NCI-H1436 treated with DMSO at 0.1 percent for 48 hours (cell line): Measurements from ENCODE around the gene FAM13C.

Experiments used
- DNase-seq: peaks from one replicate; lab custom pipeline; 2025; lab: John Stamatoyannopoulos, UW

FAM13C gene

DNA sequence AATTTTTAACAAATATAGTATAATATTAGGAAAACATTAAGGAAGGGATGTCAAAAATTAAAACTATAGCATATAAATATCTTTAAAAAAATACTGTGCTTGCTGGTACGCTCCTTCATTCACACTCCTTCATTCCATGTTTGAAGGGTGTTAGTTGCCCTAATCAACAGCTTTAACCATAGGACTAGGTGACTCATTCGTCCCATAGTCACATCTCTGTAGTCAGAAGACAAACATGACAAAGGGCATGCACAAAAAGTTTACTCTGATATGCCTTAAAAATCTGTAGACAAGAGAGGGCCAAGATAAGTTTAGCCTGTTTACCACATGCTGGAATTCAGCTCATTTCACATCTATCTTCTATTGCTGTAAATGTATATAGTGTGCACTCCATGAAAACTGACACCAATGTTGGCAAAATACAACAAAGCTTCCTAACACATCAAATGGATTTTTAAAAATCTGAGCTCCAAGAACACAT is 646 bp downstream of the FAM13C start:
- DNase-seq: no peak

DNA sequence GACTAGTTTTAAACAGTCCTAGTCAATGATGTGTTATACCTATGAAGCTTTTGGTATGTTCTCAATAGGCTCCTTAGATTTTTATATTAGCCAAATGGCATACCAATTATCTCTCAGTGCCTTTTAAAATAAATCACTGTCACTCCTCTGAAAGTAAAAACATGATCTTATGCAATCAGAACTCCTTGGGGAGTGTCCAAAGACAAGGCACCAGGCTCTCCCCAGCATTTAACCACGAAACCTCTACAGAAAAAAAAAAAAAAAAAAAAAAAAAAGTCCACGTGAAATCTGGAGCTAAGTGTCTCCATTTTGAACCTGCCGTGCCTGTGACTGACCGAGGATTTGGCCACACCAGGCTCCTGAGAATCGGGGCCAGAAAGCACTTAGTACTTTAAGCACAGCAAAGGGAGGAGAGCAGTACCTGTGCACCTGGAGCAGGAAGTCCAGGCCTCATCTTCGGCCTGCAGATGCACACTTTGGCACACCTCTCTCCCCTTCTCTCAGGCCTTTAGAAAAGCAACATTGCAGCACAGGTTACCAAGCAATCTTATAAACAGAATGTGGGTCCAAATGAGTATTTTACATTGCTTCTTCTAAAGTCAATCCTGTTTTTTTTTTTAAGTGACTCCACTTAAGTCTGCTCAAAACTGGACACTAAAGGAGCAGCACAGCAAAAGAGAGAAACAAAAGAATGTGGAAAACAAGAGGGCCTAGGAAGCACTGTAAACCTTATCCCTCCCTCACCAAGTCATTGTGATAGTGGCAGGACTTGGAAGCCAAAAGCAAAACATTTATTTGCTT is 1.5 kb downstream of the FAM13C start:
- DNase-seq: no peak

DNA sequence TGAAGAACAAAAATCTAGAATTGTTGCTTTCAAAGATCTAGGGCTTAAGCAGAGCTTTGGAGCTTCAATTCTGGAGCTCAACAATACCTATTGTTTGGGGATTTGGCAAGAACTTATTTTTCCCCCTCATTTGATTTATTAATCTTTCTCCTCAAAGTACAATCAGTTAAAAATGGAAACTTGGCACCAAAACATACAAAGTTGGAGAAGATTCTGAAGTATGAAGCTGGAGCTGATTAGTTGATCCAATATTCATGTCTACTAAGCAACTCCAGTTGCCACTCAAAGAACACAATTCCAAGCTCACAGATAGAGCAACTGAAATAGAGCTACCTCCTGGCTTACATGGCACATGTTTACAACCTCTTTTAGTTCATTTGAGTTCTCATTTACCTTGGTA is 3.8 kb downstream of the FAM13C start:
- DNase-seq: no peak

DNA sequence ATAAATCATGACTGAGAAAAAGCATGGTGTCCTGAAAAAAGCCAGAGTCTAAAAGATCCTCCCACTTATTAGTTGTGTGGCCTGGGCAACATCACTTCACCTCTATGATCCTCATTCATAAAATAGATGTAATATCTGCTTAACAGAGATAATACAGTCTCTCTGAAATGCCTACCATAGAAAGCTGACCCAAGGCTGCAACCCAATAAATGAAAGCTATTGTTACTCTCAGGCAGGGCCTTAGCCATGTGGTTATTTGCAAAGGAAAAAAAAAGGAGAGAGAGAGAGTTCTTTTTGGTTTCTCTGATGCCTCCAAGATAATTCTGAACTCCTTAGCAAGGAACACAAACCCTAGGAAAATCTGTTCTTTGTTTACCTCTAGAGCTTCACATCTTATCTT is 7.9 kb downstream of the FAM13C start:
- DNase-seq: no peak

DNA sequence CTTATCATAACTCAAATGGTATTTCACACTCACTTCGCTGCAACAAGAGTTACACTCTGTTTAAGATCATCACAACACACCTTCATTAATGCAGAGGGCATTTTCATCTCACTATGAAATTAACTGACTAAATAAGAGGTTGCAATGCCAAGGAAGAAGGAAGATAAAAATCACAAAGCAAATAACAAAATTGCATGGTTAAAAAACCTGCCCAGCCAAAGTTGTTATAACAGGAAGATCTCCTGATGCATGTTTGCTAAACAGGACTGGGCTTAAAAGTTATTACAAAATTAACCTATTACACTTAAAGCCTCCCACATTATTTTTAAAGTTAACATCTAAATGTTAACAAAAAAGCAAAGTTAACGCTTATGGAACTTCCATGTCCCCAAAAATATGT is 11.8 kb downstream of the FAM13C start:
- no peak for DNase-seq

DNA sequence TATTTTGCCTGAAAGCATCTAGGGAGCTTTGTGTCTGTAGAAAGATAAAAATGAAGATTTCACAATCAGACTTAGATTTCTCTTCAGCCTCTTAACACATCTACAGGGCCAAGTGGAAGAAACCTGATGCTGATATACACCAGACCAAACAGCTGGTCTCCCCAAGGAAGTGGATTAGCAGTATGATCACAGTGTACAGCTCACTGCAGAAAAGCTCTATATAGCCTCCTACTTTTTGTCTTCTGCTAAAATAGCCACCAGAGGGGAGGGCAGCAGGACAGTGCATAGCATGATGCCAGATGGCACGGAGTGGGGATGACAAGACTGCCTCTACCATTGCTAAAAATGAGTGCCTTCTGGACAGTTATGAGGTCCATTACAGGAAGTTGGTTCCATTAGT is 16.0 kb downstream of the FAM13C start:
- DNase-seq: no peak

DNA sequence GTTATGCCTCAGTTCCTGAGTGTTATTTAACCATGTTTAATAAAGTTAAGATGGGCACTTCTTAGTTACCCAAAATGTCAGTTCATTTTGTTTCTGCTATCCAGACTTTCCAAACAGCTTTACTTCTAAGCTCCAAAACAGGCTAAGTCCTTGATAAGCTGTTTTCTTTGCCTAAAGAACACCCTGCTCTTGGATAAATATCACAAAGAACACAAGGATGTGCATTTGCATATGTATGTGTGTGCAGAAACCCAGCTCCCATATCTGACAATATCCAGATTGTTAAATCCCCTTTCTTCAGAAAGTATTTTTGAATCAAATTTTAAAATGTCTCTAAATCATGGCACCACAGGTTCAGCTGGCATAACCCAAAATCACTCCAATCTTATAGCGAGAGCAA is 19.6 kb downstream of the FAM13C start:
- DNase-seq: no peak

DNA sequence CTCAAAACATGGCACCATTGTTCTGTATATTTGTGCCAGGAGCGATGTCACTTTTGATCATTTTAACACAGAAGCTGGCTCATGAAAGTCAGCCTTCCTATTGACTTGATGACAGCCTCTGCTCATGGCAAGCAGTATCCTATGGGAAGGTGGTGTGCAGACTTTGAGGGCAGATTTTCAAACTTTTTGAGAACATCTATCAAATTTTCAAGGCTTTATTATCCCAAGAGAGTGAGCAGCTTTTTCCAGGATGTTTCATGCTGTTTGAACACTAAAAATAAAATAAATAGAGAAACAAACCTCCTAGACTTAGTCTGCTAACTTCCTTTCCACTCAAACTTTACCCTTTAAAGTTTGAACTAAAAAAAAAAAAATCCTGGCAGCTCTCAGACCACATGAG is 20.3 kb downstream of the FAM13C start:
- DNase-seq: no peak

DNA sequence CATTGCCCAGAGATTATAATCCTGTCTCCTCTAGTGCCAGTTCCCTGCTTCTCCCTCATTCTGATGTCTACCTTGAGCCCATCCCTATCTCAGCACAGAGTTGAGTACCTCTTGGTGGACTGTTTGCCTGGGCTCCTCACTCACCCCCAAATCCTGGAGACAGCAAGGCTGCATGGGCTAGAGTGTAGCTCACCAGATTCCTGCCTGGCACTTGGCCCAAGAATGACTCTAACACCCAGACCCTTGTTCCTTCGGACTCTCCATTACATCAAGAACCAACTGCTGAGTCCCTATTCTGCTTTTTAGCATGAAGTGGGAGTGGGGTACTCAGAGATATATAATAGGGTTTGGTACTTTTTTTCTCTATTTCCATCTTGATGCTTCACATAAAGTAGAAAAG is 22.1 kb downstream of the FAM13C start:
- no peak for DNase-seq

DNA sequence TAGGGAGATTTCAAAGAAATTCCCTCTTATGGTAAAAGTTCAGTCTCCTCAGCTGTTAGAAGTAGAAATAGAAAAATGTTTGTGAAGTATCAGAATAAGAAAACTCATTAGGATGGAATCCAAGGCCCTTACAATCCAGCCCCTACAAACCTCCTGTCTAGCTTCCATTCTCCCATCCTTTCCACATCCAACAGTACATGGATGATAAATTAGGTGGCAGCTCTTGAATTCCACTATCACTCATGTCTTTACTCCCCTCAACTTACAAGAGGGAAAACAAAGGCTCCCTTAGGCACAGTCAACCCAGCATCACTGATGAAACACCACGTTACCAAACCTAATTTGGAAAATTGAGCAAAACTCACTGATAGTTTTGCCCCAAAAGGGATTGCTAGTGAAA is 23.0 kb downstream of the FAM13C start:
- no peak for DNase-seq

DNA sequence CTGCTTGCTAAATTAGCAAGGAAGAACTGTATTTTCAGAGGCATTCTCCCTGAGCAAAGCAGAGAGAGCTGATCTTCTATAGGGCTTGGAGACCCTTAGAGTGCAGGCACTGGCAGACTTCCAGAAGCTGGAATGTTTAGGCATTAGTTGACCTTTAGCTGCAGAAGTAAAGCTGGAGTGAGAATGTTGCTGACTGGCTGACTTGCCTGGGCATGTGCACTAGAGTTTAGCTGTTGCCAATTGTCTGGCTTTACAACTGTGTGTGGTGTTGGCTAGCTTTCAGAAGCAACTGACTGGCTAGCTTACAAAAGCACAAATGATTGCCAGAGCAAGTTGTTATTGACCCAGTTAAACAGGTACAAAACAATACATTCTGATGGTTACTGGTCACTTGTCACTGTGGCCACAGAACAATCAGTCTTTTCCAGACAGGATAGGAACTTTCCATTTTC is 25.1 kb downstream of the FAM13C start:
- no peak for DNase-seq

DNA sequence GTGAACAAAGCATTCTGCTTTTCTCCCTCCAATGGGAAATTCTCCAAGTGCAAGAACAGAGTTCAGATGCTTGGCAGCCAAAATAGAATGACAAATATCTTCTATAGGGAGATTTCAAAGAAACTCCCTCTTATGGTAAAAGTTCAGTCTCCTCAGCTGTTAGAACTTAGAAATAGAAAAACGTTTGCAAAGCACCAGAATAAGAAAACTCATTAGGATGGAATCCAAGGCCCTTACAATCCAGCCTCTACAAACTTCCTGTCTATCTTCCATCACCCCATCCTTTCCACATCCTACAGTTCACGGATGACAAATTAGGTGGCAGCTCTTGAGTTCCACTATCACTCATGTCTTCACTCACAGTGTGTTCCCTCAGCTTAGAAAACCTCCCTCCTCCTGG is 25.7 kb downstream of the FAM13C start:
- no peak for DNase-seq

DNA sequence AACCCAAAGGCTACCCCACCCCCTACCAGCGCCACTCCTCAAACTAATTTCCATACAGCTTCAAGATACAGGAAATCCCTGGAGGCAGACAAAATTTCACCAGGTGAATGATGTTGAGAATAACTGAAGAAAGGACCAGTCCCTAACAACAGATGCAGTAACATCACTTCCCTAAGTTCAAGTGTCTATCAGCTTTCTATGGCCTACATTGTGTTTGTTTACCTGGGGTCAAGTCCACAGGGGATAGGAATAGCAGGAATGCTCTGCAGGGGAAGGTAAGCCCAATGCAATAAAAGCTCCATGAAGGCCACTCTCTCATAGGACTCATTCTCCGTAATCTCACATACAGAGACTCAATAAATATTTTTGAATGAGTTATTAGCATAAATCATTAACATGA is 26.9 kb downstream of the FAM13C start:
- DNase-seq: no peak

DNA sequence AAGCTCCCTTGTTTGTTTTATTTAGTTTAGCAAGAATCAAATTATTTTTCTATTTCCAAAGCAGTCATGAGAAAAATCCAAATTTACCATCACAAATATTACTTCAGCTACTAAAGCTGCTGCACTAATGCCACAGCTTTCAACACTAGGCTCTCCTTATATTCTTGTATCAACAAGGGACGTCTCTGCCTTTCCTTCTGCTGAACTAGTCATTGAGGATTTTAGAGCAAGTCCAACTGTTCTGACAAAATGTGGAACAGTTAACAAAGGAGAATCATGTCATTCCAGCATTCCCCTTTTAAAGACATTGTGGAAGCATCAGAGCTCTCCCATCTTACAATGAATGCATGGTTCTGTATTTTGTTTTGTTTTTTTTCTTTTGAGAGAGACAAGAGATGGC is 28.6 kb downstream of the FAM13C start:
- DNase-seq: no peak

DNA sequence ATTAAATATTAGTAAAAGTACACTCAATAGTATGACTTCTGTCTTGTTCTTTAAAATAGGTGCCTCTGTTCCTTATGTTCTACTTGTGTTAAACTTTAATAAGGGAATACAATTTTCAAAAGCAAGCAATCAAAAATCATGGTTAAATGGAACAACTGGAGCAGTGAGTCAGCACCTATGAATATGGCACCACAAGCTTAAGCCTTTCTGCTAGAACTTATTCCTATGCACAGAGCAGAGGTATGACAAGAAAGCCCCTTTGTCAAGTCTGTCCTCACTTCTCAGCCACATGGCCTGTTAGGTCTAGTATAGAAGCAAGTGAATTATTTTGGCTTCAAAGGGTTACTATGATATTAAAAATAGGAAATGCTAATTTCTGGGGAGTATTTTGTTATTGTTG is 29.8 kb downstream of the FAM13C start:
- no peak for DNase-seq

DNA sequence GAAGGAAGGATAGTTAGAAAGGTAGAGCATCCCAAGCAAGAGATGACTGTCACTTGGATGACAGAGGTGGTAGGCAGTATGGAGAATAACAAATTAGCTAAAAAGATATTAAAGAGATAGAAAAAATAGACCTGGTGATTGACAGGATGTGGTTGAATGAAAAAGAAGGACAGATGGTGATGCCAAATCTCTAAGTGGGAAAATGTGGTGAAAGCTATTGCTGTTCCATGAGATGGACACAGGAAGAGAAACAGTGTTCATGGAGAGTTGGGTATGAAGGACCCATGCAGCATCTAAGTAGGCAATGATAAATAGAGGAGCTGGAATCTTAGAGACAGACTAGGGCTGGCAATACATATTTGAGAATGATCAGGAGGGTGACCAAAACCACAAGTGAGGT is 30.7 kb downstream of the FAM13C start:
- no peak for DNase-seq

DNA sequence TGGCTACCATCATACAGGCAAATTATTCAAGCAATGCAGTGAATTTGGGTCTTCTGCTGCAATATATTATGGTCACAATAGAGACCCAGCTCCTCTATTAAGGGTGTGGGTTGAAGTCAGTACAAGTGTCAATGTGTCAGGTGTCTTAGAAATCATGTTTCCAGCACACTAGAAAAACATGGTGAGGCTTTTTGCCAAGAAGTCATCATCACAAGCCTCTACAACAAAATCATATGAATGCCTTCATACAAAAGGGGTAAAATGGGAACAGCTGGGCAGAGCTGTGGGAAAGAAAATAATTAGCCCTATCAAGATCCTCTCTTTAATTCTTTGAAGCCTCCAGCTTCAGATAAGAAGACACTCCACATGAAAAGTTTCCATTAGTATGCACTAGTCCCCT is 37.2 kb downstream of the FAM13C start:
- no peak for DNase-seq

DNA sequence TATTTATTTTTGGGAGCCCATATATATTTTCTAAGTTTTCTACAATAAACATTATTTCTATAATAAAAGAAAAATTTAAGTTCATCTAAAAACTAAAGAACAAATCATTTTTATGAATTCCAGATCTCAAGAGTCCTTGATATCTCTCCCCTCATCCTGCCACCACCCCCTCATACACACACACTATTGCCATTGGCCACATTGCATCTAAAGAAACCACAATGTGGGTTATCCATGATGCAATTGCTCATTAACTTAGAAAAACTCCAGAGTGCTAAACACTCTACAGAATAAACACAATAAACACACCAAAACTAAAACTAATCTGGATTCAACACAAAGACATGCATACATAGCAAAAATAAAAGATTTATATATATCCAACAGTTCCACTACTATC is 37.8 kb downstream of the FAM13C start:
- no peak for DNase-seq

DNA sequence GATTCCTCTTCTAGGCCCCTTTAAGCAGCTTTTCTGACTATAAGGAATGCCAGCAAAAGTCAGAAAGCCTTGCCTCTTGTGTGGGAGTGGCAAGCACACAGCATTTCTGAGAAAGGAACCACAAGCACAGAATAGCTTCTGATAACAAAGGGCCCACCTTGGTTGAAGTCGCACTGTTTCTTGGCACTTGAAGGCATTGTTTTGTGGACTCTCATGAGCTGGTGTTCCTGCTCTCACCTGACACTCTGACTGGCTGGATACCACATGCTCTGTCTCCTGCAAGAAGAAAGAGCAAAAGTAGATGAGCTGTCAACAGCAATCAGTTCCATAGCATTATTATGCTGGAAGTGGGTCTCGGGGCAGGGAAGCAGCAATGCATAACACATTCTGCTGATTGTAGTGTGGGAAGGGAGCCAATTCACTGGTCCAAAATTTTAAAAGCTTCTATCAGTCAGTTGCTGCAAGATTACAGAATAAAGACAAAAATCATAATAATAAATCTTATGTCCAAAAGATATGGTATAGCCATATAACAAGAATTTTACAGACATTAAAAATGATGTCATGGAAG is 38.4 kb downstream of the FAM13C start:
- DNase-seq: no peak

DNA sequence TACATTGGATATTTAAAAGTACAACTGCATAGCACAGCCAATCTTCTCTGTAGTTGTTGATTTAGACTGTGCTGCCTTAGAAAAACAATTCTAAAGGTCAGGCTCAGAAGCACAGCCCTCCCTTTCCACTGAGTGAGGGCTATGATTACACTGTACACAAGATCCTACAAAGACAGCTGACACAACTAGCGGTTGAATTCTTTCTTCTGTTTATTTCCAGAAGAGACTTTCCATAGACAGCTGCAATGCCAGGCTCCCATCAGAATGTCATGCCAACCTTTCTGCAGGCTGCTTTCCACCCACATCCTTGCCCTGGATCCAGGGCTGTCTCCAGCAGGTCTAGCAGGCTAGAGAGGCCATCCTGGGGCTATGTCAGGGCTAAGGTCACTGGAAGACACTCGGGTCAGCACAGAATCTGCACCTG is 39.3 kb downstream of the FAM13C start:
- no peak for DNase-seq

DNA sequence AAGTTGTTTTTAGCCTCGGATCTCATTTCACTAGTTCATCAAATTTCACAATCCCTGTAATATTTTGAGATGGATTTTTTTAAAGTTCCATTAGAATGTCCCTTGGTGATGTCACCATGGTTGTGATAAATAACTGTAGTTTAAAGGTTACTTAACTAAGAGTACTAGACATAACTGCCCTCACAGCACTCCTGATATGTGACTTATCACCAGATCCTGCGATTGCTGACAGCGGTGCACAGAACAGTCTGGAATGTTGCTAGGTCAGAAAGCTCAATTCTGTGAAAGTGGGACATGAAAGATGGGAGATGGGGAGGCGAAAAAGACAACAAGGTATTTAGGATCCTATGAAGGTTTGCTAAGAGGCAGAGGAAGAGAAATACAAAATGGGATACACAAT is 40.2 kb downstream of the FAM13C start:
- no peak for DNase-seq

DNA sequence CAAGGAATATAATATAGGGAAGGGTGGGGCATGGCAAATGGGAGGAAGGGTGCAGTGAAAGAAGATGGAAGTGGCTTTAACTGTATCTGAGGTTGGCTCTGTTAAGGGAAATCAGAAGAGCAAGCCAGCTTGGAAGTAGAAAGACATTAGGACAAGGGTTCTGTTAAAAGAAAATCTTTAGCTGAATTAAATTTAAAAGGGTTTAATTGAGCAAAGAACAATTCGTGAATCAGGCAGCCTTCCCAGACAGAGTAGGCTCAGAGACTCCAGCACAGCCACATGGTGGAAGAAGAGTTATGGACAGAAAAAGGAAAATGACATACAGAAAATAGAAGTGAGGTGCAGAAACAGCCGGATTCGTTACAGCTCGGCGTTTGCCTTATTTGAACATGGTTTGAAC is 42.0 kb downstream of the FAM13C start:
- DNase-seq: no peak

DNA sequence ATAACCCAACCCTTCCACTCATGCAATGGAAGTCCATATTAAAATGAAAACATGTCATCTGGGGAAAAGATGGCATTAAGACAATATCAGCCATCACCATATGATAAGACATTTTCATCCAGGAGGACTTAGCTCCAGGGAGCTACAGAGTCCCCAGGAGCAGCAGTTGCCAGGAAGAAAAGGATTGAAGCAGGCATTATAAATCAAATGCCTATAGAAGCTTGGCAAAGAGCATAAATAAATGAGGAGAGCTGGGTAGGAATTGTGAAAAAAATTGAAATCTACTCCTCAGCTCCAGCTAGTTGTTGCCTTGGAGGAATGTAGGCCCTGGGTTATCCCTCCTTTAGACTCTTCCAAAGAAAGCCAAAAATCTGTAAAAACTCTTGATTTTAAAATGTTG is 42.5 kb downstream of the FAM13C start:
- DNase-seq: no peak

DNA sequence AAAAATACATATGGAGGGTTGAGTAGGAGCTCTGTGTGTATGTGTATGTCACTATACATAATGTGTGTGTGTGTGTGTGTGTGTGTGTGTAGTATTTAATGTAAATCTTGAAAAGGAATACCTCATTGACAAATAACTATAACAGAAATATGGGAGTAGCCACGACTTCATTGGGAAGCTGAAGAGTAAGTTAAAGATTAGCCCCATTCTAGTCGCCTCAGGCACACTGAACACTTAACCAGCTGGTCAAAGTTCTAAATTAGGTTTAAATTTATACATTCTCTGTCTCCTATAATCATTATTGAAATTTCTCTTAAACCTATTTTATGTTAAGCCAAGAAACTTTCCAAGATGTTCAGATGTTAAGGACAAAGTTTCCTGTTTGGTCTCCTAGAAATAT is 45.3 kb downstream of the FAM13C start:
- DNase-seq: no peak
